Measurements from ENCODE around the gene SNCAIP. TPM values are rescaled to one million over a fixed set of nuclear protein-coding genes. Genes with fewer than 3 reads are reported as not detected.

The SNCAIP gene
- total RNA-seq, 1 experiment from 2014 or later = 1.2 TPM

DNA sequence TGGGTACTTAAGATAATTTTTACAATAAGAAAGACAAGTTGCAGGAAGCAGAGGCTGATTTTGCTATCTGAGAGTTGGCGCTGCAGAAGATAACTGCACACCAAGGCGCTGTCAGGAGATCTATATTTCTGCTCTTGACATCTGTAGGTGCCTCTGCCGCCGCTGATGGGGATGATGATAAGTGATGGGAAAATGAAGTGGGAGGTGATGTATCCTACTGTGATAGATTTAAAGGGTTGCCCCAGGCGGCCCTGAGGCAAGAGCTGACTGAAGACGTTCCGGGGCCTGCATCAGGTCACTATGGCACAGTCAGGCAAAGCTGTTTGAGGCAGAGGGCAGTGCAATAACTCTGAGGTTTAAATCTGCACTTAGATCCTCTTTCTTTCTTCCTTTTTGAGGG, 78.1 kb downstream of the SNCAIP start:
- no peaks in the 10 kb centered on the region for H3K27me3 Mint-ChIP-seq (ENCODE audit: insufficient read depth, unreplicated experiment)
- Histone ChIP-seq H3K9me3 (no peaks in the 10 kb centered on the region), H3K4me1 (no peaks in the 10 kb centered on the region), H3K27me3 (replicated peaks; ENCODE audit: control insufficient read depth, insufficient read depth, low read length) (no peaks in the 10 kb centered on the region), H3K4me3 (ENCODE audit: low read depth, low read length) (no peak overlapping the region), H3K36me3 (ENCODE audit: control insufficient read depth, insufficient read depth, low read length) (no peaks in the 10 kb centered on the region)
- no peaks in the 10 kb centered on the region for H3K36me3 Mint-ChIP-seq (ENCODE audit: insufficient read depth, unreplicated experiment)
- no peak overlapping the region for H3K4me3 Mint-ChIP-seq (ENCODE audit: unreplicated experiment)
- ChIA-PET CTCF (no interaction called here), POLR2A (no interaction called here)
- no peak for DNase-seq
- H3K27ac Mint-ChIP-seq (ENCODE audit: unreplicated experiment) = no peak overlapping the region
- H3K9me3 Mint-ChIP-seq (ENCODE audit: unreplicated experiment) = no peaks in the 10 kb centered on the region
- H3K4me1 Mint-ChIP-seq (ENCODE audit: low read depth, unreplicated experiment) = no peaks in the 10 kb centered on the region
- TF ChIP-seq, protein P1, sequence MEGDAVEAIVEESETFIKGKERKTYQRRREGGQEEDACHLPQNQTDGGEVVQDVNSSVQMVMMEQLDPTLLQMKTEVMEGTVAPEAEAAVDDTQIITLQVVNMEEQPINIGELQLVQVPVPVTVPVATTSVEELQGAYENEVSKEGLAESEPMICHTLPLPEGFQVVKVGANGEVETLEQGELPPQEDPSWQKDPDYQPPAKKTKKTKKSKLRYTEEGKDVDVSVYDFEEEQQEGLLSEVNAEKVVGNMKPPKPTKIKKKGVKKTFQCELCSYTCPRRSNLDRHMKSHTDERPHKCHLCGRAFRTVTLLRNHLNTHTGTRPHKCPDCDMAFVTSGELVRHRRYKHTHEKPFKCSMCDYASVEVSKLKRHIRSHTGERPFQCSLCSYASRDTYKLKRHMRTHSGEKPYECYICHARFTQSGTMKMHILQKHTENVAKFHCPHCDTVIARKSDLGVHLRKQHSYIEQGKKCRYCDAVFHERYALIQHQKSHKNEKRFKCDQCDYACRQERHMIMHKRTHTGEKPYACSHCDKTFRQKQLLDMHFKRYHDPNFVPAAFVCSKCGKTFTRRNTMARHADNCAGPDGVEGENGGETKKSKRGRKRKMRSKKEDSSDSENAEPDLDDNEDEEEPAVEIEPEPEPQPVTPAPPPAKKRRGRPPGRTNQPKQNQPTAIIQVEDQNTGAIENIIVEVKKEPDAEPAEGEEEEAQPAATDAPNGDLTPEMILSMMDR (IDR thresholded peaks at IDR 0.05; ENCODE audit: insufficient read depth in 1 of 2, low read depth in 1 of 2, low read length in 1 of 2, severe bottlenecking in 1 of 2, unreplicated experiment in 1 of 2) = no peak
- BruUV-seq (replicated peaks) = no TSS peak
- intact Hi-C loops (cut with micrococcal nuclease; ENCODE audit: unreplicated experiment) = no loop called here

DNA sequence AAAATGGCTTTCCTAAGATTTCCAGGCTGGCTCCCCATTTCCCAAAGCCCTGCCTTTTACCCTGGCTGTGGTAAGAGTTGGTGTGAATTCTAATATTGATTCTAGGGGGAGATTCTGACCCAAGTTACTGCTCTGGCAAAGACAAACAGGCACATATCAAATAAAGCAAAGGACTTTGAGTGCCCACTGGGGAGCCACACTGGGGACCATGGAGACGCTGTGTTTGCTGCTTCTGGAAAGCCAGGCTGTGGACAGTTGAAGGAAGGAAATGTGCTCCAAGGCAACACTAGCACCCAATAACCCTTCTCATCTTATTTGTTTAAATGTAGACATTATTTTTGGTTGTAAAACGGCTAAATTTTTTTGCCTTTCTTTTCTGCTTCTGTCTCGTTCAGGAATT, 78.7 kb downstream of the SNCAIP start:
- POLR2A ChIA-PET = no interaction called here
- Histone ChIP-seq H3K36me3 (ENCODE audit: control insufficient read depth, insufficient read depth, low read length) (no peaks in the 10 kb centered on the region), H3K9me3 (no peaks in the 10 kb centered on the region), H3K27me3 (replicated peaks; ENCODE audit: control insufficient read depth, insufficient read depth, low read length) (no peaks in the 10 kb centered on the region), H3K4me3 (ENCODE audit: low read depth, low read length) (no peak overlapping the region), H3K4me1 (no peaks in the 10 kb centered on the region)
- no TSS peak for BruUV-seq (replicated peaks)
- Mint-ChIP-seq H3K36me3 (ENCODE audit: insufficient read depth, unreplicated experiment) (no peaks in the 10 kb centered on the region), H3K9me3 (ENCODE audit: unreplicated experiment) (no peaks in the 10 kb centered on the region), H3K27ac (ENCODE audit: unreplicated experiment) (no peak overlapping the region), H3K27me3 (ENCODE audit: insufficient read depth, unreplicated experiment) (no peaks in the 10 kb centered on the region), H3K4me3 (ENCODE audit: unreplicated experiment) (no peak overlapping the region), H3K4me1 (ENCODE audit: low read depth, unreplicated experiment) (no peaks in the 10 kb centered on the region)
- CTCF ChIA-PET = no interaction called here
- intact Hi-C loops (cut with micrococcal nuclease; ENCODE audit: unreplicated experiment) = no loop called here
- TF ChIP-seq, protein P1 (IDR thresholded peaks at IDR 0.05; ENCODE audit: insufficient read depth in 1 of 2, low read depth in 1 of 2, low read length in 1 of 2, severe bottlenecking in 1 of 2, unreplicated experiment in 1 of 2) = no peak
- DNase-seq = no peak

DNA sequence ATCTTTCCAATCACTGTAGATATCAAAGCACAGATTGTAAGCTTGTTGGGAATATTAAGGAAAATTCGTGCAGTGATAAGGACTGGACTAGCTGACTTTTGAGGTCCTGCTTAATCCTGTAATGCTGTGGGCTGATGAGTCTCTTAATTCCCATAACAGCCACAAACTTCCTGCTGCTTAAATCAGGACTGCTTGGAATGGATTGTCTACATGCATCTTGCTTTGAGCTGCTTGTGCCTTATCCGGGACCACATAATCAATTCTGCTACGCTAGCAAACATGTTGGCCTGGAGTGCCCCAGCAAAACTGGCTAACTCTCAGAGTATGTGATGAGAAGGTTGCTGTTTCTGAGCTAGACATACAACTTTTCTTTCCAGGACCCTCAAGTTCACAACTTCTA, 79.6 kb downstream of the SNCAIP start:
- DNase-seq = no peak
- intact Hi-C loops (cut with micrococcal nuclease; ENCODE audit: unreplicated experiment) = no loop called here
- no peak overlapping the region for H3K27ac Mint-ChIP-seq (ENCODE audit: unreplicated experiment)
- H3K27me3 Mint-ChIP-seq (ENCODE audit: insufficient read depth, unreplicated experiment) = no peaks in the 10 kb centered on the region
- Histone ChIP-seq H3K4me1 (no peaks in the 10 kb centered on the region), H3K27me3 (replicated peaks; ENCODE audit: control insufficient read depth, insufficient read depth, low read length) (no peaks in the 10 kb centered on the region), H3K36me3 (ENCODE audit: control insufficient read depth, insufficient read depth, low read length) (no peaks in the 10 kb centered on the region), H3K4me3 (ENCODE audit: low read depth, low read length) (no peak overlapping the region), H3K9me3 (no peaks in the 10 kb centered on the region)
- H3K4me1 Mint-ChIP-seq (ENCODE audit: low read depth, unreplicated experiment) = no peaks in the 10 kb centered on the region
- H3K36me3 Mint-ChIP-seq (ENCODE audit: insufficient read depth, unreplicated experiment) = no peaks in the 10 kb centered on the region
- BruUV-seq (replicated peaks) = no TSS peak
- CTCF ChIA-PET = no interaction called here
- H3K4me3 Mint-ChIP-seq (ENCODE audit: unreplicated experiment) = no peak overlapping the region
- no peaks in the 10 kb centered on the region for H3K9me3 Mint-ChIP-seq (ENCODE audit: unreplicated experiment)
- TF ChIP-seq, protein P1 (IDR thresholded peaks at IDR 0.05; ENCODE audit: insufficient read depth in 1 of 2, low read depth in 1 of 2, low read length in 1 of 2, severe bottlenecking in 1 of 2, unreplicated experiment in 1 of 2) = no peak
- POLR2A ChIA-PET = no interaction called here

Data from Caco-2 (cell line).